ENCODE measurements around the gene HSPA1A. TPM values are rescaled to one million over a fixed set of nuclear protein-coding genes. Genes with fewer than 3 reads are reported as not detected.

The HSPA1A gene
- total and polyA plus RNA-seq, 11 donors = 157 to 412 (median 196) TPM

DNA sequence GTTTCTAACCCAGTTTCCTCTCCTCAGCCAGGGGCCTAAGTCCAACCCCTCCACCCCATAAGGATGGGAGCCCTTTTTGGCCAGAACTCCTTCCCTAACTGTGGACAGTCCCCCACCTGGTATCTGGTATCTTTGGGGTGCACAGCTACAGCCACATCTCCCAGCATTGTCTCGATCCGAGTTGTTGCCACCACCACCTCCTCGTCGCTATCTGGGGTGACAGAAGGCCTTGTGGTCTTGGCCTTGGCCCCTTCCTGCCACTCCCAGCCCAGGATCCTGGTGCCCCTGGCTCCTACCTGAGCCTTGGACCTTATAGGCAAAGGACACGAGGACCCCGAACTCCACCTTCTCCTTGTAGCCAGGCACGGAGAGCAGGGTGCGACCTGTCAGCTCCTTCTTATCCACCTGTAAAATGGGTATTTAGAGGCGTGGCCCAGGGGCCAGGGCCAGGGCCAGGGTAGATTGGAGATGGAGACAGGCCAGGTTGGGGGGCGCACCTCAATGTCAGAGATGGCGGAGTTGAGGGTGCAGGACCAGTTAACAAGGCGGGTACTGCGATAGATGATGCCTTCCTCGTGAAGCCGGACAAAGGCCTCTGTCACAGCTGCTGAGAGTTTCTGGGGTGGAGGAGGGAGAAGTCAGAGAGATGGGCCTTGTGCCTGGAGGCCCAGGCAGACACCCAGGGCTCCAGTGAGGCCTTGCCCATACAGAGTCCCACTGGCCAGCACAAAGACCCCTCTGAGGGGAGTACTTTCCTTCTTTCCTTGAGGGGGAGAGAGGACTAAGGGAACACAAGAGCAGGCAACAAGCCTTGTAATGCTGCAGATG lies 31.0 kb upstream of the HSPA1A start:
- WGBS, 4 donors = 93 to 96% (median 96%) methylated on average over 15 of the region's 15 CpGs
- TF ChIP-seq, protein P1, sequence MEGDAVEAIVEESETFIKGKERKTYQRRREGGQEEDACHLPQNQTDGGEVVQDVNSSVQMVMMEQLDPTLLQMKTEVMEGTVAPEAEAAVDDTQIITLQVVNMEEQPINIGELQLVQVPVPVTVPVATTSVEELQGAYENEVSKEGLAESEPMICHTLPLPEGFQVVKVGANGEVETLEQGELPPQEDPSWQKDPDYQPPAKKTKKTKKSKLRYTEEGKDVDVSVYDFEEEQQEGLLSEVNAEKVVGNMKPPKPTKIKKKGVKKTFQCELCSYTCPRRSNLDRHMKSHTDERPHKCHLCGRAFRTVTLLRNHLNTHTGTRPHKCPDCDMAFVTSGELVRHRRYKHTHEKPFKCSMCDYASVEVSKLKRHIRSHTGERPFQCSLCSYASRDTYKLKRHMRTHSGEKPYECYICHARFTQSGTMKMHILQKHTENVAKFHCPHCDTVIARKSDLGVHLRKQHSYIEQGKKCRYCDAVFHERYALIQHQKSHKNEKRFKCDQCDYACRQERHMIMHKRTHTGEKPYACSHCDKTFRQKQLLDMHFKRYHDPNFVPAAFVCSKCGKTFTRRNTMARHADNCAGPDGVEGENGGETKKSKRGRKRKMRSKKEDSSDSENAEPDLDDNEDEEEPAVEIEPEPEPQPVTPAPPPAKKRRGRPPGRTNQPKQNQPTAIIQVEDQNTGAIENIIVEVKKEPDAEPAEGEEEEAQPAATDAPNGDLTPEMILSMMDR (IDR thresholded peaks at IDR 0.05) = no peak
- no peak for TF ChIP-seq POLR2A (IDR thresholded peaks at IDR 0.05)
- Histone ChIP-seq H3K9me3 (no peaks in the 10 kb centered on the region), H3K27me3 (no peaks in the 10 kb centered on the region), H3K4me3 (no peak overlapping the region), H3K27ac (no peak overlapping the region), H3K36me3 (peaks cover 0 to 83% (median 69%) of the 10 kb centered on the region in 9 donors), H3K4me1 (no peaks in the 10 kb centered on the region)
- peak in 1 of 5 donors; percentile 11 for DNase-seq
- intact Hi-C loops (cut with DNase I) = no loop called here
- ATAC-seq = no peak

DNA sequence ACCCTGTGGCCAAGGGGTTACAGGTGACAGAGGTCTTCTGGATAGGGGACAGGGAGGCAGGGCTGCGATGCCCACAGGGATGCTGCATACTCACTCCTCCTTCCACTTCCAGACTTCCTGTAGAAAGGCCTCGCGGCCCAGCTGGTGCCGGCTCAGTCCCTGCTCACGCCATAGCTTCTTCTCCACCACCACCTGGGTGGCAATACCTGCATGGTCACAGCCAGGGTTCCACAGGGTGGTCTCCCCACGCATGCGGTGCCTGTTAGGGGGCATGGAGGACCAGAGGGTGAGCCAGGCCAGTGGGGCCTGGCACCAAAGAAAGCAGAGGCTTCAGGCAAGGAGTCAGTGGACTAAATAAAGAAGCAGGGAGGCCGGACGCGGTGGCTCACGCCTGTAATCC lies 29.9 kb upstream of the HSPA1A start:
- Histone ChIP-seq H3K27ac (no peak overlapping the region), H3K36me3 (peaks cover 0 to 81% (median 65%) of the 10 kb centered on the region in 9 donors), H3K27me3 (no peaks in the 10 kb centered on the region), H3K4me1 (no peaks in the 10 kb centered on the region), H3K4me3 (no peak overlapping the region), H3K9me3 (no peaks in the 10 kb centered on the region)
- TF ChIP-seq POLR2A (IDR thresholded peaks at IDR 0.05) = no peak
- TF ChIP-seq, protein P1 (IDR thresholded peaks at IDR 0.05) = no peak
- no peak for ATAC-seq
- intact Hi-C loops (cut with DNase I) = no loop called here
- WGBS, 4 donors = 96 to 98% (median 96%) methylated on average over 10 to 11 of the region's 11 CpGs
- no peak for DNase-seq

DNA sequence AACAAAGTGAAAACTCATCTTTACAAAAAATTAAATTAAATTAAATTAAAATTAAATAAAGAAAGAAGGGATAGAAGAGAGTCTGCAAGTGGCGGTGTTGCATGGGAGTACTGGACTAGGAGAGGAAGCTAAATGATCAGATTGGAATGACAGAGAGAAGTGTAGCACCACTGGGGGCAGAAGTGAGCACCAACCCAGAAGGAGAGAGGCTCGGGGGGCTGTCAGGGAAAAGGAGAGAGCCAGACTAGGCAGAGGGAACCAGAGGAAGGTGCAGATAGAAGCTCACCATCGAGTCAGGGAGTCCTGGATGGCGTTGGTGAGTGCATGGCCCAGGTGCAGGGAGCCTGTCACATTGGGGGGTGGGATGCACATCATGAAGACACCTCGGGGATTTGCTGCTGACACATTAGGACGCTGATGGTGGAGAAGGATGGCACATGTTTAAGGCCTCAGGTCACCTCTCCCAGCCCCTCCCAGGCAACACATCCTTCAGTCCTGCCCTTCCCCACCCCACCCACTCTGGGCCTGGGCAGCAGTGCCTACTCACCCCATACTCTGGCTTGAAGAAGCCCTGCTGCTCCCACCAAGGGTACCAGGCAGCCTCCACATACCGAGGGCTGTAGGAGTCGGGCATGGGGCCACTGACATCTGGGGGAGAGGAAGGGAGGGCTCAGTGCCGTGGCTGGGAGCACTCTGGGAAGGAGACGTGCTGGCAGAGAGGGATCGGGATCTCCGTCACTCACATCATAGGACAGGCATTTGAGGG lies 23.8 kb upstream of the HSPA1A start:
- TF ChIP-seq POLR2A (IDR thresholded peaks at IDR 0.05) = no peak
- TF ChIP-seq, protein P1 (IDR thresholded peaks at IDR 0.05) = peak; percentile 24 to 61 (median 40)
- Histone ChIP-seq H3K36me3 (peaks cover 0 to 53% (median 33%) of the 10 kb centered on the region in 9 donors), H3K4me1 (peaks cover 0 to 33% (median 18%) of the 10 kb centered on the region in 12 donors), H3K27me3 (no peaks in the 10 kb centered on the region), H3K27ac (no peak overlapping the region), H3K9me3 (no peaks in the 10 kb centered on the region), H3K4me3 (no peak overlapping the region)
- DNase-seq = no peak
- intact Hi-C loops (cut with DNase I) = loop anchor here in 2 of 10 donors (5.0 to 10.0 kb wide), 2 partner anchors 41 to 57 kb away; partner anchors contain the start of gene CLIC1 (in 1 of the 2)
- ATAC-seq = no peak
- WGBS, 4 donors = 67 to 72% (median 70%) methylated on average over 12 of the region's 12 CpGs

DNA sequence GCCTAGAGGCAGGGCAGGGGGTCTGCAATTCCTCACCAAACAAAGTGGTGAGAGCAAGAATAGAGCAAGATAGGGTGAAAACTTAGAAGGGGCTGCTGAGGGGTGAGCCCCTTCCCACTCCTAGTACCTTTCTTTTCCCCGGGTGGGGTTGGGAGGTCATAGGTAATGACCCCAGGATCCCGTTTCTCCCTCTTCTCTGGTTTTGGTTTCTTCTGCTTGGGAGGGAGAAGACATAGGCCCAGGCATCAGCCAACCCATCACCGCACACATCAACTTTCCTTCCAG lies 23.3 kb upstream of the HSPA1A start:
- peaks cover 0 to 56% (median 34%) of the 10 kb centered on the region in 9 donors for H3K36me3 ChIP-seq
- H3K27ac ChIP-seq = no peak overlapping the region

More for the DNA sequence above, 23.3 kb upstream of the HSPA1A start:
- Histone ChIP-seq H3K4me3 (no peak overlapping the region), H3K4me1 (peaks cover 0 to 33% (median 18%) of the 10 kb centered on the region in 12 donors), H3K9me3 (no peaks in the 10 kb centered on the region), H3K27me3 (no peaks in the 10 kb centered on the region)
- WGBS, 4 donors = 68 to 89% (median 79%) methylated on average over 3 of the region's 3 CpGs
- DNase-seq (no peak), ATAC-seq (no peak)
- intact Hi-C loops (cut with DNase I) = loop anchor here in 2 of 10 donors (5.0 to 10.0 kb wide), 2 partner anchors 40 to 57 kb away; partner anchors contain the start of gene CLIC1 (in 1 of the 2)
- TF ChIP-seq, protein P1 (IDR thresholded peaks at IDR 0.05) = no peak
- no peak for TF ChIP-seq POLR2A (IDR thresholded peaks at IDR 0.05)
